ENCODE measurements around the gene PCDH17. TPM values are rescaled to one million over a fixed set of nuclear protein-coding genes. Genes with fewer than 3 reads are reported as not detected.

PCDH17 gene
- total RNA-seq, 4 donors from 2014 or later, result 2.3 to 26.0 (median 3.7) TPM

GRCh38 chr13:57726981-57727380 is 95.4 kb downstream of the PCDH17 start:
- DNase-seq, result no peak
- Histone ChIP-seq H3K4me3 (replicated peaks in 1 of 3) (no peak overlapping the region), H3K9me3 (no peaks in the 10 kb centered on the region), H3K4me1 (no peaks in the 10 kb centered on the region), H3K36me3 (no peaks in the 10 kb centered on the region), H3K27ac (no peak overlapping the region), H3K27me3 (no peaks in the 10 kb centered on the region)
- WGBS, 2 donors, result 89 to 91% methylated on average over 1 of the region's 1 CpG
- TF ChIP-seq POLR2A (IDR thresholded peaks at IDR 0.05) (no peak), CTCF (IDR thresholded peaks at IDR 0.05) (no peak)
- intact Hi-C loops (cut with DNase I), result no loop called here

- TF ChIP-seq CTCF (IDR thresholded peaks at IDR 0.05), result no peak
- TF ChIP-seq POLR2A (IDR thresholded peaks at IDR 0.05), result no peak
- no peaks in the 10 kb centered on the region for H3K4me1 ChIP-seq
- intact Hi-C loops (cut with DNase I), result no loop called here
- H3K9me3 ChIP-seq, result no peaks in the 10 kb centered on the region
- no peak overlapping the region for H3K27ac ChIP-seq
- 60 to 66% methylated on average over 2 of the region's 2 CpGs for WGBS, 2 donors
- H3K36me3 ChIP-seq, result no peaks in the 10 kb centered on the region
- H3K4me3 ChIP-seq (replicated peaks in 1 of 3), result no peak overlapping the region
- H3K27me3 ChIP-seq, result no peaks in the 10 kb centered on the region
- DNase-seq, result no peak
Observed at GRCh38 chr13:57734306-57734705, 102.8 kb downstream of the PCDH17 start.

- Histone ChIP-seq H3K27me3 (no peaks in the 10 kb centered on the region), H3K4me3 (replicated peaks in 1 of 3) (no peak overlapping the region), H3K36me3 (no peaks in the 10 kb centered on the region), H3K9me3 (no peaks in the 10 kb centered on the region), H3K27ac (no peak overlapping the region), H3K4me1 (no peaks in the 10 kb centered on the region)
- WGBS, 2 donors, result 82 to 85% methylated on average over 2 of the region's 2 CpGs
- DNase-seq, result no peak
- intact Hi-C loops (cut with DNase I), result no loop called here
- no peak for TF ChIP-seq POLR2A (IDR thresholded peaks at IDR 0.05)
- TF ChIP-seq CTCF (IDR thresholded peaks at IDR 0.05), result no peak
Observed at GRCh38 chr13:57739089-57739488, 107.5 kb downstream of the PCDH17 start.

GRCh38 chr13:57739543-57740190 is 108.1 kb downstream of the PCDH17 start:
- intact Hi-C loops (cut with DNase I), result no loop called here
- Histone ChIP-seq H3K36me3 (no peaks in the 10 kb centered on the region), H3K9me3 (no peaks in the 10 kb centered on the region), H3K4me3 (replicated peaks in 1 of 3) (no peak overlapping the region), H3K4me1 (no peaks in the 10 kb centered on the region), H3K27ac (no peak overlapping the region), H3K27me3 (no peaks in the 10 kb centered on the region)
- DNase-seq, result no peak
- 57 to 58% methylated on average over 4 of the region's 4 CpGs for WGBS, 2 donors
- TF ChIP-seq POLR2A (IDR thresholded peaks at IDR 0.05) (no peak), CTCF (IDR thresholded peaks at IDR 0.05) (no peak)

GRCh38 chr13:57740719-57741118 is 109.2 kb downstream of the PCDH17 start:
- Histone ChIP-seq H3K27ac (no peak overlapping the region), H3K4me1 (no peaks in the 10 kb centered on the region), H3K9me3 (no peaks in the 10 kb centered on the region), H3K4me3 (replicated peaks in 1 of 3) (no peak overlapping the region), H3K36me3 (no peaks in the 10 kb centered on the region), H3K27me3 (no peaks in the 10 kb centered on the region)
- DNase-seq, result no peak
- TF ChIP-seq CTCF (IDR thresholded peaks at IDR 0.05), result no peak
- no peak for TF ChIP-seq POLR2A (IDR thresholded peaks at IDR 0.05)
- intact Hi-C loops (cut with DNase I), result no loop called here
- 39 to 42% methylated on average over 2 of the region's 2 CpGs for WGBS, 2 donors
